ENCODE data around the gene THAP10.
"Not testable (repeated sequence)": the region's sequence is repeated elsewhere in the genome, so short reads cannot be mapped to it uniquely, and the experiment has no call there.

THAP10 gene

DNA sequence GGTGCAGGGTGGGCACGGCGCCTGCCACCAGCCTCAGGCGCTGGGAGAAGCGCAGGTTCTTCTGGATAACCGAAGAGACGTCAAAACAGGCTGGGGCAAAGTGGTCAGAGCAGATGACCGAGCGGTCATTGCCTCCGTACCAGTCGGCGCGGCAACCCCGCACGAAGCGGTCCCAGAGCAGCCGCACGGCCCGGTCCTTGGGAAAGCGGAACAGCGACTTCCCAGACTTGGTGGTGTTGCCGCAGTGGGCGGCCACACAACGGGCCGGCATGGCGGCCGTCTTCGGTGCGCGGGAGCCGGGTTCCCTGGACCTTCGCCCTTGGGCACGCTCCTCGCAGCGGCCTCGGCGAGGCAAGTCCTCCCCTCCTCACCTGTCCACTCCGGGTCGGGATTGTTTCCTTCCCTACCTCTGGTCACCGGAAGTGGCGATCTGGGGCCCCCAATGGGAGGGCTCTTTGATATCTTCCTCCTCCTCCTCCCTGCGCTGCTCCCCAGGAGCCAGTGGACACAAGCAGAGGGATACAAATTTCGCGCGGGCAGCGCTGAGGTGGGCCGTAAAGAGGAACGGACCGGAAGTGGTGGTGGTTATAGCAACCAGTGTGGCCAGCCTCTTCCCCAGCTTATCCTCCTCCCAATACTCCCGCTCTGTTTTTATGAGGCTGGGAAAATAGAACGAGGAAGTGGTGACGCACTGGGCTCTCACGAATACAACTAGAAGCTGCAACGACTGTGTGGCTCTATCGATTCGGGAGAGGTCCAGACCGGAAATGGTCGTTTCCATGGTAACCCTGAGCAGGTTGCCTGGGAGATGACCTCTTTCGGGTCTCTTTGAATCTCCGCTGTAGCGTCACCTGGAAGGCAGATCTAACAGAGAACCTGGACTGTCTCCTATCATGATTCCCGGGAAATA is at the start of gene THAP10, which contains the start of gene LRRC49:
Gene THAP10, minus strand, starts transcription at position 432 of the 910 bp plus-strand sequence. Its CDS starts 161 bp downstream, at position 271.
Gene LRRC49, plus strand, starts transcription at position 825 of the 910 bp plus-strand sequence. Its CDS starts 69 bp downstream, at position 894.
- peak; percentile 6 for DNase-seq (ENCODE audit: low read depth)

DNA sequence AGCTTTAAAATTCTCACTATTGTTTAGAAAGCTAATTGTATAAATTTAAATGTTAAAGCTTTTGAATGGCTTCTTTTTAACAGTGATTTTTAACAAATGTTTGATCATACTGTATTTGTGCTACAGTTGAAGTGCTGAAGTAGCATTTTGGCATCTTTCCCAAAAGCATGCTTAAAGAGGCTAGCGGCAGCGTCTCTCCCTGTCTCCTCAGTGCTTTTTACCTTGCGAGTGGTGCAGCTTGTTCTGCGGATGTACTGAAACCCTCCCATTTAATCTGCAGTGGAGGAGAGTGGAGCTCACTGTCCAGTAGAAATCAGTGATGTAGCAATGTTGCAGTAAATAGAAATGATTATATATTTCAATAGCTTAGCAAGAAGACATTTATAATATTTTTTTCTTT is 44.1 kb upstream of the THAP10 start:
- no peak for DNase-seq (ENCODE audit: low read depth)

DNA sequence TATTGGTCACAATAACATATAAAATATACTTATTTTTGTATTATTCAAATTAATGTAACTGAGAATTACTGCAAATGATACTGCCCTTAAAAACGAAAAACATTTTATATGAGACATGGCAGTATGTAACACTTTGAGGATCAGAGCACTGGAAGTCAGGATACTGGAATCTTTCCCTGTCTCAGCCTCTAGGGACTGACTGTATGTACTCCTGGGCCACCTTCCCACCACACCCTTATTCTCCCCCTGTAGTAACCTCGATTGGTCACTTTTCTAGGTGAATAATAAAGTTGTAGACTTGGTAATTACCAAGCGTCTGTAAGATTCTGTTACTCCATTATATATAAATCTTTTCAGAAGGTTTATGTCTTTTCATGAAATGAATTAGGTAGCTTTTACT is 43.4 kb upstream of the THAP10 start:
- no peak for DNase-seq (ENCODE audit: low read depth)

DNA sequence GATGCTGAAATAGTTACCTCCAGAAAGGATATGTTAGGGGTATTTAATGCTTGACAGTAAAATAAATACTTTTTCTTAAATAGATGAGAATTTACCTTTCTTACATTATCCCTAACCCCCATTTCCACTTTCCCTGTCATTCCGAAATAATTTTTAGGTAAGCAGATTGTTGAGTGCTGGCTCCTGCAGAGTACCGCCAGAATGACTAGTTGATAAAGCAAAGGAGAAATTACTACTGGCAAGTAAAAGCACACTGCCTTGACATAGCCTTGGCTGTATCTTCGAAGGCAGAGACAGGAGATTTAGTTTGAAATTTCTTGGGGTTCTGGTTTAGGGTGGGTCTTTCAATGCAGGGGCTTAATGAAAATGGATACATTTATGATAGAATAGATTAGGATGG is 41.2 kb upstream of the THAP10 start:
- DNase-seq (ENCODE audit: low read depth) = no peak

DNA sequence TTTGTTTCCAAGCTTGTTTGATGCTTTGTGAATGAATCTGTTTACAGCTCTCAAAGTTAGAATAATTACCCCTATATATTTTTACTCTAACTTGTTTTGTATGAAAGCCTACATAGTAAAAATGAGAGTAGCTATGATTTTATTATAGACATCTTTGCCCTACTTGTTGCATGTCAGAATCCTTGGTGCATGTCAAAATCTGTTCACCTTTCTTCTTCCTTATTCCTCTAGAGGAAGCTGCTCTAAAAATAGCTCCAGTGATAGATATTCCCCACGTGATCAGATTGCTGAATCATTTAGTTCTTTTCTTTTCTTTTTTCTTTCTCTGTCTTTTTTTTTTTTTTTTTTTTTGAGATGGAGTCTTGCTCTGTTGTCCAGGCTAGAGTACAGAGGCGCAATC is 40.2 kb upstream of the THAP10 start:
- DNase-seq (ENCODE audit: low read depth) = no peak

DNA sequence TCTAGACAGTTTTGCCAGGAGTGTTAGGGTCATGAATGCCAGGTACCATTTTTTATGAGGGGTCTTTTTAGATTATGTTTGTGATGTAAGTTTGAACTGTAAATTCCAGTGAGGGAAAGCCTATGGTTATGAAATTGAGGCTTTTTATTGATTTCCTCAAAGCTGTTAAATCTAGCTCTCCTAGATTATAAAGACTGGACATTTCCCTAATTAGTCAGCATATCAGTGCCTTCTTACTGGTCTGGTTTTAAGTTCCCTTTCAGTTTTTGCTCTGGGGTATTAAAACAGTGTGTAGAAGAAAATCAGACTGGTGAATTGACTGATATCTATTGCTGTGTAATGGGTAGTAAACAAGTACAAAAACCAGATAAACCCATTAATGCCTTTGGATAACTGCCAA is 39.6 kb upstream of the THAP10 start:
- no peak for DNase-seq (ENCODE audit: low read depth)

DNA sequence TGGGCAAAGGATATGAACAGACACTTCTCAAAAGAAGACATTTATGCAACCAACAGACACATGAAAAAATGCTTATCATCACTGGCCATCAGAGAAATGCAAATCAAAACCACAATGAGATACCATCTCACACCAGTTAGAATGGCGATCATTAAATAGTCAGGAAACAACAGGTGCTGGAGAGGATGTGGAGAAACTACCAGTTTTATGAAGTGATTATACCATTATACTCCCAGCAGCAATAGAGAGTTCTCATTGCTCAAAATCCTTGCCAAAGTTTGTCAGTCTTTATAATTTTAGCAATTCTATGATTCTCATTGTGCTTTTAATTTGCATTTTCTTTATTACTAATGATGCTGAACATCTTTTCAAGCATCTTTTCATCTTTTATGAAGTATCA is 34.7 kb upstream of the THAP10 start:
- not testable (repeated sequence) for DNase-seq (ENCODE audit: low read depth)

DNA sequence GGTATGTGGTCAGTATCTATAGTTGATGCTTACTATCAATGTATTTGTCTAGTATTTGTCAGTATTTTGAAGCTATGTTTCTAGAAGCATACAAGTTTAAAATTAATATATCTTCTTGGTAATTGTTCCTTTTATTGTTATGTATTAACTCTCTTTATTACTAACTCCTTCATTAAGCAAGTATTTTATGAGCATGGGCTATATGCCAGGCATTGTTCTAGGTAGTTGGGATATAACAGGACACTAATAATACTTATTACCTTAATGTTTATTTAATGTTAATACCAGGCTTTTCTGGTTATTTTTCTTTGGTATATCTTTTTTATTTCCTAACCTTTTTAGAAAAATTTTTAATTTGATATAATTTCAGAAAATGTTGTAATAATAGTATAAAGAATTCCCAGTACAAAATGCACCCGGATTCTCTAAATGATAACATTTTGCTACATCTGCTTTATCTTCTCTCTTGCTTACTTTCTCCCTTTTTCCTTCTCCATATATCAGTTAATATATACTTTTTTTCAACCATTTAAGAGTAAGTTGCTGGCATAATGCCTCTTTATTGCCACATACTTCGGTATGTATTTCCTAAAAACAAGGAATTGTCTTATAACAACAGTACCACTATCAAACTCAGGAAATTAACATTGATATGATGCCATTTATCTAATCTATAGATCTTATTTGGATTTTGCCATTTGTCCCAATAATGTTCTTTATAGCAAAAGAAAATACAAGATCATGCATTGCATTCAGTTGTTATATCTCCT is 31.3 kb upstream of the THAP10 start:
- no peak for DNase-seq (ENCODE audit: low read depth)

DNA sequence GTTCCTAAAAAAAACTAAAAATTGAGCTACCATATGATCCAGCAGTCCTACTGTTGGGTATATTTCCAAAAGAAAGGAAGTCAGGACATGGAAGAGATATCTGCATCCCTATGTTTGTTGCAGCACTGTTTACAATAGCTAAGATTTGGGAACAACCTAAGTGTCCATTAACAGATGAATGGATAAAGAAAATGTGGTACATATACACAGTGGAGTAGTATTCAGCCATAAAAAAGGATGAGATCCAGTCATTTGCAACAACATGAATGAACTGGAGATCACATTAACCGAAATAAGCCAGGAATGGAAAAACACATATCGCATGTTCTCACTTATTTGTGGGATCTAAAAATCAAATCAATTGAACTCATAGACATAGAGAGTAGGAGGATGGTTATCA is 29.9 kb upstream of the THAP10 start:
- no peak for DNase-seq (ENCODE audit: low read depth)

DNA sequence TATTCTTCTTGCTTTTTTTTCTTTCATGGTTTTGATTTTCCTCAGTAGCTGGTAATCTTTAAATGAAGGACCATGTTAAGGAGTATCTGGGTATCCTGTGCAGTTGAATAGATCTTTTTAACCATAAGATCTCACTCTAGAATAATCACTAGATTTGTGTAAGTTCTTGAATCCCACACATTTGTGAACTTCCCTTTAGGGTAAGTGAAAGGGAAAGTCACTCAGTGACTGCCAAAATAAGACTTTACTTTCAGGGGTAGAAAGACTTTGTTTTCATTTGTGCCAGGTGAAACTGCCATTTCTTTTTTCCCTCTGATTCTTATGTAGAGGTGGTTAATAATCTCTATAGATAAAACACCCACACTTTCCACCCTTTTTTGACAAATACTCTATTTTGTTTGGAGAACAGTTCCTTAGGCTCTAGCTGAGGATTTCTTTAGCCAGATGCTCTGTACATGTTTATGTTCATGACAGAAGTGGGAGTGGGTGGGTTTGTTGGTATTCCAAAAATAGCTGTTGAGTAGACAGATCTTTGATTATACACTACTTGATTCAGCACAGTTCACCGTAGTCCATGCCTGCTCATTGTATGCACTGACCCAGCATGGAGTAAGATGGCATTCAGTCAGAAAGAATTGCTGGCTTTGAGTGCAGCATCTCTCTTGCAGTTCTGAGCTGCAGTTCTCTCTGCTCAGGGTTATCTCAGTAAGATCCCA is 28.9 kb upstream of the THAP10 start:
- DNase-seq (ENCODE audit: low read depth) = no peak

DNA sequence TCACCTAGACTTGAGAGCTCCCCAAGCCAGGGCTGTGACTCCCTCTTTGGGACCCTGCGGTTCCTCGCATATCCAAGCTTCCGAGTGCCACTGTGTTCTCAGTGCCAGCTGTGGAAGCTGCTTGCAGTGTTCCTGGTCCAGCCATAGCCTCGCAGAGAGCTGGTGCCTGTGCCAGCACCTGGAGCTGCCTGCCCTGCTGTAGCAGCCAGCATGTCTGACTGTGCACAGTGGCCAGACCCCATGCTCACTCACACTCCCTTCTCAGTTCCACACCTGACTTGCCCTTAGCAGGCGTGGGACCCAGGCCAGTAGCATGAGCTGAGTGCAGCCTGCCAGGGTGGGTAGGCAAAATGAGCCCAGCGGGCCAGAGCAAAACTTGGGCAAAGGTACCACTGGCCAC is 25.7 kb upstream of the THAP10 start:
- no peak for DNase-seq (ENCODE audit: low read depth)

DNA sequence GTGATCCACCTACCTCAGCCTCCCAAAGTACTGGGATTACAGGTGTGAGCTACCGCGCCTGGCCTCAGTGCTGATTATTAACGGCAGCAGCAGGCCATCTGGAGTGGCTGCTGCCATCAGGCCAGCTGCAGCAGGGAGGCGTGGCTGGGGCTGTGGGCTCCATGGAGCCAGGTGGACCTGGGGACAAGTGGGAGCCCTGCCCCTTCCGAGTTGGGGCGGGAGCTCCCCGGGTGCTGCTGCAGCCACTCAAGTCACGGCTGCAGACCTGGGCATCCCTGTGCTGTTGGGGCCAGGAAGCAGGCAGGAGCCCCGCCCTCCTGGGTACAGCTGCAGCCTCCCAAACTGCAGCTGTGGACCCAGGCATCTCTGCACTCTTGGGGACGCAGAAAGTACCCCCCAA is 24.3 kb upstream of the THAP10 start:
- DNase-seq (ENCODE audit: low read depth) = no peak

DNA sequence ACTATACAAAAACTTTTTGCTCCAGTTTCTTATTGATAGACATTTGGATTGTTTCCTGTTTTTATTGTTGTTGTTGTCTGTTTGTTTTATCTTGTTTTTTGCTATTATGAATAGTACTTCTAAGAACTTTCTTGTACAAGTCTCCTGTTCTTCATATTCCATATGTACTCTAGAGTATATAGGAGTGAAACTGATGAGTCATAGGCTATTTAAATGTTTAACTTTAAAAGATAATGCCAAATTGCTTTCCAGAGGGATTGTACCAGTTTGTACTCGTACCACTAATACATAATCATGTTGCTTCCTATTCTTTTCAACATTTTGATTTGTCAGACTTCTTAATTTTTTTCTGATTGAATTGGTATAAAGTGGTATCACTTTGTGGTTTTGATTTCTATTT is 20.0 kb upstream of the THAP10 start:
- no peak for DNase-seq (ENCODE audit: low read depth)

DNA sequence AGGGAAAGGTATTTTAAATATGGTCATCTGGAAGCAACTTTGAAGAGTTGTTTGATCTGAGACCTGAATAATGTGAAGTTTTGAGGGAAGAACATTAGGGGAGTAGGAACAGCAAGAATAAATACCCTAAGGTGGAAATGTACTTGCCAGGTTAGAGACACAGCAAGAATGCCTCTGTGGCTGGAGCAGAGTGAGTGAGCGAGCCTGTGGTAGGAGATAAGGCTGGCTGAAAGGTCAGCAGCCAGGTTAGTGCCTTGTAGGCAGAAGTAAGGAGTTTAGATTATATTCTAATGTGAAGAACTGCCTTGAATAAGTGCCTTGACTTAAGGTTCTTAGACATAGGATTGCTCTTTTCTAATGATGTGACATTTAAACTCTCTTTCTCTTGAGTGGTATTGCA is 18.7 kb upstream of the THAP10 start:
- no peak for DNase-seq (ENCODE audit: low read depth)

DNA sequence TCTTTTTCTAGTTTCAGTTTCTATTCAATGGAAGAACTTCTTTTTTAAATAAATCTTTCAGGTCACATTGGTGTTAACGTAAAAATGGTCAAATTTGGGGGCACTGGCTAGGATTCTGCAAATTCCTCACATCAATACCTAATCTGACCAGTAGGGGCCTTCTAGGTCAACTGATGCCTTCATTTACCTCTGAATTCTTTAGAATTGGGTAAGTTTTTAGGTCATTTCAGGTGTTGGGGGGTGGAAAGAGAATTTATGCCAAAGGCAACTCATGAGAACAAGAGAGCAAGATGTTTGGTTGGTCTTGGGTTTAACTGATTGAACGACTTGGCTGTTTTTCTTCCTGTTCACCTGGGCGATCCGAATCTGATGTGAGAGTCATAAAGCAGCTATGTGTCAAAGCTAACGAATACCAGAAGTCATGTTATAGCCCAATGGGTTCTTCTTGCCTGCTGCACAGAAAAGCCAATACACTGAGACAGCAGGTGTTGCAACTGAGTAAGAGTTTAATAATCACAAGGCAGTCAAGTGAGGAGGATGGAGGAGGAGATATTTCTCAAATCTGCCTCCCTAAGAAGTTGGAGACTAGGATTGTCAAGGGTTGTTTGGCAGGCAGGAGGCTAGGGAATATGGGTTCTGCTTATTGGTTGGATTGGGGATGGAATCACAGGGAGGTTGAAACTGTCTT is 15.7 kb upstream of the THAP10 start:
- DNase-seq (ENCODE audit: low read depth) = no peak

DNA sequence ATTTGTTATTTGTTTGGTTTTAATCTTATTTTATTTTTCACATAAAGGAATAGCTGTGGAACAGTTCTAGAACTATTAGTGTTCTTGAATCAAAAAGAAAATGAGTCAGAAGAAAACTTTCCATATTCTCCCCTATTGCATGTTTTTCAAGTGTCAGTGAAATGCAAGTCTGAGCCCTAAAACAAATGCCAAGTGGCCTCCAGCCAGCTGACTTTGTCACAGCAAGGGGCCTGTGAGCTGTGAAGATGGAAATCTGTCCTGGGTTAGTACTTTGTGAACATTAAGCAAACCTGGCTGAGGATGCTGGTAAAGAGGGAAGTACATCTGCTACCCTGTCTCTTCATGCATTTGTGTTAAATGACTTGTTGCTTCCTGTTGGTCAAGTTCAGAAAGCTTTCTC is 14.6 kb upstream of the THAP10 start:
- no peak for DNase-seq (ENCODE audit: low read depth)

DNA sequence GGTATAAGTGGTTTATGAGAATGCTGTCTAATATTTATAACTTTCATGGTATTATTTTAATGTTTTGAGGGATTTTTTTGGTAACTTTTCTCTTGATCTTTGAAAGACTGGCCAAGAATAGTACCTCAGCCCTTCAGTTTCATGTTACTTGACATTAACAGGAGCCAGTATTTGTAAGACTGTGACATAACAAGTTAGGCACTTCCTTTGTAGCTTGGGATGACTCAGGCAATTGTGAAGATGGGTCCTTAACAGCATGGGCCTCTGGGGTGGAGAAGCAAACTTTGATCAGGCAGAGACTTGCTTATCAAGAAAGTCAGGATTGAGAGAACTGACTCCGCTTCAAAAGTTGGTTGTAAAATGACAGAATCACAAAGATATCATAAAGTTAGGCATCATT is 9.9 kb upstream of the THAP10 start:
- no peak for DNase-seq (ENCODE audit: low read depth)

DNA sequence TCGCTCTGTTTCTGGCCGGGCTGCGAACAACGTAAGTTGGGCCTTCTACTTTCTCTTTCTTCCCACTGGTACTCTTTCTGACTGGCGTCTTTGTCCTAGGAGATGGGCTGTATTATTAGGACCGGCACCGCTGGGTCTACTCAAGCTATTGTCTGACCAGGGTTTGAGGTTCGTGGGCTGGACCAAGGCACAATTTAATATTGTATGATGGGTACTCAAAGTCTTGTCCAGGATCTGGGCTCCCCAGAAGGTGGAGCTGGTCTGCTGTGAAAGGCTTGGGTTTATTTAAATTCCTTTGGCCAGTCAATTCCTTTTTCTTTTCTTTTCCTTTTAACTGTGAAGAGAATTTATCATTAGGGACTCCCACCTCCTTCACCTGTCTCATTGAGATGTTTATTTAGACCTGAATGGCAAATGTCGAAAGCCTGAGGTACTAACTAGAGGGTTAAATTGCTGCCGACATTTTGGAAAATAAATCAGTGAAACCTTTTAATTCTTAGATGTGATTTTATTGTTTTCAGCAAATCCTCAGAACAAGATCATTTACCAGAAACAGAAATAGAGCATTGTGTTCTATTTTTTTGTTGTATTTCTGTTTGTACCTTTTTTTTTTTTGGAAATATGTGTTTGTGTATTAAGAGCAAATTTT is 803 bp upstream of the THAP10 start:
- no peak for DNase-seq (ENCODE audit: low read depth)

DNA sequence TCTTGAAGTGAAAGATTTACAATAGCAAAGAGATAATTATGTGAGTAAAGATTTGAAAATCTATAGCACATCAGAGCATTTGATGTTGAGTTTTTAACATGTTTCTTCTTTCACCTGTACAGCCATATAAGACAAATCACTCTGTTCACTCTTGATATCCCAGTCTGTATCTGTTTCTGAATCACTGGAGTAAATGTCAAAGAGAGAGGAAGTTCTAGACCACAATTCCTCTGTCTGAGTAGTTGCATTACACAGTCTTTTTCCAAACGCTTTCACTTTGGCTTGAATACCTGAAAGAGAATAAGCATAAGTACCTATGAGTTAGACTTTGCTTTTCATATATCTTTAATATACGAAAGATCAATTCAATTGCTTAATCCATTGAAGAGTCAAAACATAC is 9.9 kb downstream of the THAP10 start:
- DNase-seq (ENCODE audit: low read depth) = no peak

DNA sequence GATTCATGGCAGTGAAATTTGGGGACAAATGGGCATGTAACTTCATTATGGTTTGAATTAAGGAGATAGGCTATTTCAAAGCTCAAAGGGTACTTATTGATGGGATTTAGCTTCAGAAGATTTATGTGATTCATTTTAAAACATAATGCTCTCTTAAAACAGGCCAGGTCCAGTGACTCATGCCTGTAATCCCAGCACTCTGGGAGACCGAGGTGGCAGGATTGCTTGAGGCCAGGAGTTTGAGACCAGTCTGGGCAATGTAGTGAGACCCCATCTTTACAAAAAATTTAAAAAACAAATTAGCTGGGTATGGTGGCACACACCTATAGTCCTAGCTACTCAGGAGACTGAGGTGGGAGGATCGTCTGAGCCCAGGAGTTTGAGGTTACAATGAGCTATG is 11.5 kb downstream of the THAP10 start:
- DNase-seq (ENCODE audit: low read depth) = no peak

DNA sequence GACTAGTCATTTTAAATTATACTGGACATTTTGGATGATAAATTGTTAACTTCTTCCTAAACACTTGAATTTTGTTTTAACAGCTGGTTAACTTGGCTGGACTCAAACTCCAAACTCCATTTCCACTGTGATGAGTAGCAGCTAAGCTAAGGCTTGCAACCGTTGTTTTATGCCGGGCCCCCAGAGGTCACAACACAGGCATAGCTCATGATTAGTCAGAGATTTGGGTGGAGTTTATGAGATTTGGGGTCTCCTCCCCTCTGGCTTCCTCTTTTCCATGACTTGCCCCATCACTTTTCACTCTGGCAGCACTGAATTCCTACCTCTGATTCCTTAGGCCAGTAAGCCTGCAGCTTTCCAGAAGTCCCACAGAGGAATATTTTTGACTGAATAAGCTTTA is 12.8 kb downstream of the THAP10 start:
- DNase-seq (ENCODE audit: low read depth) = no peak
